HG03354 (cell line): ENCODE measurements around the gene CDC45.
"Not testable (repeated sequence)": the region's sequence is repeated elsewhere in the genome, so short reads cannot be mapped to it uniquely, and the experiment has no call there.

Experiments
- ATAC-seq: cut with Tn5 transposase; IDR thresholded peaks from one replicate; pipeline ENCODE4 v1.9.1; 2021; ENCODE audit warnings: mild to moderate bottlenecking; ENCODE audit not compliant: unreplicated experiment, poor library complexity, severe bottlenecking

The CDC45 gene

DNA sequence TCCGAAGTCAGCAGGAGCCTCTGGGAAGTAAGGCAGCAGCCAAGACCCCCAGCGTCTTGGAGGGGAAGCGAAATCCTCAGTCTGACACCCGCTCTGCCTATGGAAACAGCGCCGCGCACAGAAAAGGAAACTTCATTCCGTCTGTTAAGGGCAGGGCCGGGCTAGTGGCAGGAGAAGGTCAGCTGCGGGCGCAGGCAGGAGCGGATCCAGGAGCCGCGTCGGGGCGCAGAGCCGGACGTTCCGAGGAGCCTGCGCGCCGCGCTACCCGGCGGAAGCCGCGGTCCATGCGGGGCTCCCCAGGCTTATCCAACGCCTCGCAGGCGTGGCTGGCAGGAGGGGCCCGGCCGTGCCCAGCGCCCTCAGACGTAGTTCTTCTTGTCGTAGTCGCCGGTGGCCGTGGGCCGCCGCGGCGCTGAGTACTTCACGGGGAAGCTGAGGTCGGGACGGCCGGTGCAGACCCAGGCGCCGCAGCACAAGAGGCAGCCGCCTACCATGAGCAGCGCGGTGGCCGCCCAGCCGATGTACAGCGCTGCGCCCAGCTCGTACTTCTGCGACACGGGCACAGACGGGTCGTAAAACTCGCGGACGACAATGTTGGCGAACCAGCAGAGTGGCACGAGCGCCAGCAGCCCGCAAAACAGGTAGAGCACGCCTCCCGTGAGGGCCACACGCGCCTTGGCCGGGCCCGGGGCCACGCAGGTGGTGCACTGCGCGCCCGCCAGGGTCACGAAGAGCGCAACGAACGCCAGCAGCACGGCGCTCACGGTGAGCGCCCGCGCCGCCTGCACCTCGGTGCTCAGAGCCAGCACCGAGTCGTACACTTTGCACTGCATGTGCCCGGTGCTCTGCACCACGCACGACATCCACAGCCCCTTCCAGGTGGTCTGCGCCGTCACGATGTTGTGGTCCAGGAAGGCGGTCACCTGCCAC lies 43.8 kb downstream of the CDC45 start:
- ATAC-seq, result no peak

DNA sequence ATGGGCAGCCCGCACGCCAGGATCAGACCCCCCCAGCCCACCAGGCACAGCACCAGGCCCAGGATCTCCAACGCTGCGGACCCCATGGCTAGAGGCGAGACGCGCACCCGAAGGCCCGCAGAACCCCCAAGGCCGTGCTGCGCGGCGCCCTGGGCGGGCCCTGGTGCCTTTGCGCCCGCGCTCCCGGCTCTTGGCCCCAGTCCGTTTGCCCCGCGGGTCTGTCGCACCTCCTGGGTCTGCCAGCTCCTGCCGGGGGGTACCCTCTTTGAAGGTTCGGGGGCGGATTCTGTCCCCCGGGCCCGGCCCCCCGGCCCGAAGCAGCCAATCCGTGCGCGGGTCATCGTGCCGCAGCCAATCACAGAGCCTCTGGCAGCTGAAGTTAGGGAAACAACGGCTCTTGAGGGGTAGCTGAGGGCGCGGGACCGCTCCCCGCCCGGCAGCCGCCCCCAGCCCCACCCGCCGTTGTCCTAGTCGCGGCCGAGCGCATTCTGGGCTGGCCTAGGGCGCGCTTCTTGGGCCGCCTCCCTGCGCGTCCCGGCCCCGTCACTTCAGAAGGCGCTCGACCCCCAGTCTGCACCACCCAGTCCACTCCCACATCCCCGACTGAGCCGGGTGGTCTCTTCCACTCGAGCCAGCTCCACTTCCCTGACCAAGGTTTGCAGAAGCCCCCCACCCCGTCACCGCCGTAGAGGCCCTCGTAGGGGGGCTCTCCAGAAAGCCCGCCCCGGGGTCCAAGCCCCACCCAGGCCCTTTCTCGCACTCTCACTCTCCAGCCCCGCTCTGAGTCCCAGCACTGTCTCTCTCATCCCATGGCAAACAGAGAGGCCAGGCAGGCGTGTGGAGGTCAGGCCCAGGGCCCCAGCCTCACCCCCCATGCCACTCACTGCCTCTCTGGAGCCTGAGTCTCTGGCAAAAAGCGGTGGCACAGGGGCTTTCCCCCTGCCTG lies 44.7 kb downstream of the CDC45 start, which contains the start of gene CLDN5:
TSS of gene CLDN5 (minus strand) at position 241 of the 946 bp plus-strand sequence. CDS start at position 86, 155 bp downstream.
- no peak for ATAC-seq

DNA sequence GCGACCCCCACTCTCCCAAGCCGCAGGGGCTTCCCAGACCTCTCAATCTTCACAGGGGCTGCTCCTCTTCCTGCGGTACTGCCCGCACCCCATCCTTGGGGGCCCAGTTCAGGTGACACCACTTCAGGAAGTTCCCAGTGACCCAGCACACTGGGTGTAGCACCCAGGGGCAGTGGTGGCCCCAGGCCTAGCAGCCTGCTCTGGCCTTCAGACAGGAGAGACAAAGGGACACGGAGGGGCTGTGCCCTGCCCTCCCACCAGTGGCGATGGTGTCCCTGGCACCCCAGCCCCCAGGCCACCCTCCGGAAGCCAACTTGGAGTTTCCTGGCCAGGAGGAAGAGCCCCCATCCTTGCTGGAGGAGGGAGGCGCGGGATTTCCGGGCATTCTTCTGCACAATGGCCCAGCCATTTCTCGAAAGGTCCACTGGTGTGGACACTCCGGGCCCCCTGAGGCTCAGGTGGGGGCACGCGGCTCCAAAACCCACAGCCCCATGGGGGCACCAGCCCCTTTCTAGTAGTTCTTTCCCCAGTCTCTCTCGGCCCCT lies 45.5 kb downstream of the CDC45 start:
- ATAC-seq, result no peak

DNA sequence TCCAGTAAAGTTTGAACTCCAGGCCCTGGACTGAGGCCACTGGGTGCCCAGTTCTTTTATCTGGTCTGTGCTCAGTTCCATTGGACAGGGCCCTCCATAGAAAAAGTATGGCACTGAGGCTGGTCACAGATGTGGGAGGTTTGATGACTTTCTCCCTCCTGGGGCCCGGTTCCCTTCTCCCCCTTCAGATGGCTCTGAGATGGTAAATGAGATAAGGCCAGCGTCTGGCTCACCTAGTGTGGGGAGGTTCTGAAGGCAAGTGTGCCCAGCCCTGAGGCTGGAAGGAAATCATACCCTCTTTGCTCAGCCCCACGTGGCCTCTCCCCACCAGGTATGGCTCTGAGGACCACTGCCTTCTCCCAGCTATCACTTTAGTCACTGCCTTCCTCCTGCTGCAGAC lies 45.9 kb downstream of the CDC45 start:
- ATAC-seq, result no peak

DNA sequence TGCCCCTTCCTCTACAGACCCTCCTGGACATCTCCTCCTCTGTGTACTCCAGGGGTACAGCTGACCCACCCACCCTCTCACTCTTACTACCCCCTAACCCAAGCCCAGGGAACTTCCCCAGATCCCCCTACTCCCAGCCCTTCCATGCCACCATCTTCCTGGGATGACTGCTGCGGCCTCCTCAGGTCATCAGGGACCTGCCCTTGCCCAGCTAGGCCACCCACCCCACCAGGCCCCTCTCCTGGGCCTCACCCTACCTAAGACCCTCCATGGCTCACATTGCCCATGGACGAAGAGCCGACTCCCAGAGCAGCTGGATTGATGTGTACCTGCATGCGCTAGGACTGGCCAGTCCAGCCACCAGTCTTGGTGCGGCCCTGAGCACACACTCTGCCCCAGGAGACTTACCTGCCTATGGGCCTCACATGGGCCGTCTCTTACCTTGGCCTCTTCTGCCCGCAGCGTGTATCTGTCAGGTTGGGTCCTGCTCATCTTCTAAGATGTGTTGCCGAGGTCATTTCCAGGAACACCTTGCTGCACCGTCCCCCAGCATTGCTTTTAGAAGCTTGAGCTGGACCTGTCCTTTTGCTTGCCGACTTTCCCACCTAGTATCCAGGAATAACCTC lies 46.5 kb downstream of the CDC45 start:
- no peak for ATAC-seq

DNA sequence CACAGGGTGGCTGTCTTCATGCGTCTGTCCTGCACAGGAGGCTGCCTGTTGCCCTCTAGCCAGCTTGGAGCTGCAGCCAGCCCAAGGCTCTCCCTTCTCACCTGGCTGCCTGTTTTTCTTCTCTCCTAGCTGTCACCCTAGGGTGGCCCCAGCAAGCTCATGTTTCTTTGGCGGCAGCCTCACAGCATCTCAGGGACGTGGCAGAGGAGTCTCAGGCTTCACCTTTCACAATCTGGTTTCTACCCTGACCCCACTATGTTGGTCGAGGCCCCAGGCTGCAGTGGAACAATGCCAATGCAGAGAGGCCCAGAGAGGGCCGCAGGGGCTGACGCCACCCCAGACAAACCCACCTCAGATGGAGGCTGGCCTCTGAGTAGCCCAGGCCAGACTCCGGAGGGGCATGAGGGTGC lies 47.0 kb downstream of the CDC45 start:
- ATAC-seq, result no peak

DNA sequence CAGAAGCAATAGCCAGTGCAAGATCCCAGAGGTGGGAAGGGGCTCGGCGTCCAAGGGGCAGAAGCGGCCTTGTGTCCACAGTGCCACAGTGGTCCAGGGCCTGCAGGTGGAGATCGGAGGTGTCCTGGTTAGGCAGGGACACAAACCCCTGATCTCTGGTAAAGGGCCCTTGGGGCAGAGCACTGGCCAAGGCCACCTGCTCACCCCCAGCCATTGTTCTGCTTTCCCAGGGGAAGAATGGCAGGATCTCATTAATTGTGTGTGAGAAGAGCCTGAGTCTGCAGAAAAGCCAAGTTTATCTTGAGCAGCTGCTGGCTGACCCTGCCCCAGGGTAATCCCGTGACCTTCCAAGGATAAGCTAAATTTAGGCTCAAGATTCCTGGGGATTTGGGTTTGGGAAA lies 47.6 kb downstream of the CDC45 start:
- ATAC-seq, result no peak

DNA sequence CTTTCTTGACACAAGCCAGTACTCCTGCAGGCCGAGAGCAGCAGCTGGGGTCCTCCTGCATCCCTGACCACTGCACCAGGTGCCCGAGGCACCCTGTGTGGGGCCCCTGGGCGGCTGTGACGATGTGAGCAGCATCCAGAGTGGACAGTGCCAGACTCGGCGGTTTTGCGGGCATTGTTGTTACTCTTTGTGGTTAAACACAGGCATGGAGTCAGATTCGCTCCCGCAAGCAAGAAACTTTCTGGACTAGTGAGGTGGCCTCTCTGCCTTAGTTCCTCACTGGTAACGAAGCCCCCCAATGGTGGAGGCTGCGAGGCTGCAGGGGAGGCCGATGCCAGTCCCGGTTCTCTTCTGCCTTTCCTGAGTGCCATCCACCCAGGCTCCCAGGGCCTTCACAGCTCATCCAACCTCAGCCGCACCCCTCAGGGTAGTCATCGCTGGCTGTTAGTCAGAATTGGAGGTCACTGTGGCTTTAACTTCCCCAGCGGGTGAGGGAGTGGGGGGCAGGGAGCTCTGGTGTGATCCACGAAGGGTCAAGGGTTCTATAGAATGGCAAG lies 48.2 kb downstream of the CDC45 start:
- no peak for ATAC-seq

DNA sequence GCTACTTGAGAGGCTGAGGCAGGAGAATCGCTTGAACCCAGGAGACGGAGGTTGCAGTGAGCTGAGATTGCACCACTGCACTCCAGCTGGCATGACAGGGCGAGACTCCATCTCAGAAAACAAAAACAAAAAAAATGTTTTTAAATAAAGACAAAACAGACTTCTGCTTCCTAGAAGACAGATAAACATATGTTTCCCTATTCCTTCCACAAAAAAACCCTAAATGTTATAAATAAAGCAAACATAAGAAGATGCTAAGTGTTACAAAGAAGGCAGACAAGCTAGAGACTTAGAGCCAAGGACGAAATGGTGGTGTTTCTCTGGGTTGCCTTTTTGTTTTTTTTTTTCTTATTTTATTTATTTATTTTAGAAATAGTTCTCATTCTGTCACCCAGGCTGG lies 50.1 kb downstream of the CDC45 start:
- ATAC-seq, result no peak

DNA sequence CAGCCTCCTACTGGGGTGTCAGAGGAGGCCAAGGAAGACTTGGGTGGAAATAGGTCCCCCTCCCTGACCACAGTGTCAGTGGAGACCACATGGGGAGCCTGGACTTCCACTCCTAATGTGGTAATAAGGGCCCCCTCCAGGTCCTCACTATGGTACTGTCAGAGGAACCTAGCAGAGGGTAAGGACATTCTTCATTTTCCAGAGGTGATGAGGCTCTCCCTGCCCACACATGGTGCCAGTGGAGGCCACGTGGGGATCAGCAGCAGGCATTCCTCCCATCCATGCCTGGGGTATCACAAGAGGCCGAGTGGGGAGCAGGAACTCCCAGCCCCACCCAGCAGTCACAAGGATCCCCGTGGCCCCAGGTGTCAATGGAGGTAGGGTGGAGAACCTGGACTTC lies 51.0 kb downstream of the CDC45 start:
- ATAC-seq, result no peak

DNA sequence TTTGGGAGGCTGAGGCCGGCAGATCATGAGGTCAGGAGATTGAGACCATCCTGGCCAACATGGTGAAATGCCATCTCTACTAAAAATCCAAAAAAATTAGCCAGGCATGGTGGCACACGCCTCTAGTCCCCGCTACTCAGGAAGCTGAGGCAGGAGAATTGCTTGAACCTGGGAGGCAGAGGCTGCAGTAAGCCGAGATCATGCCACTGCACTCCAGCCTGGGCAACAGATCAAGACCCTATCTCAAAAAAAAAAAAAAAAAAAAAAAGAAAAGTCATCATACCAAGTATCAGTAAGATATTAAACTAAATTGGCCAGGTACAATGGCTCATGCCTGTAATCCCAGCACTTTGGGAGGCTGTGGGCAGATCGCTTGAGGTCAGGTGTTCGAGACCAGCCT lies 51.6 kb downstream of the CDC45 start:
- ATAC-seq, result not testable (repeated sequence)

DNA sequence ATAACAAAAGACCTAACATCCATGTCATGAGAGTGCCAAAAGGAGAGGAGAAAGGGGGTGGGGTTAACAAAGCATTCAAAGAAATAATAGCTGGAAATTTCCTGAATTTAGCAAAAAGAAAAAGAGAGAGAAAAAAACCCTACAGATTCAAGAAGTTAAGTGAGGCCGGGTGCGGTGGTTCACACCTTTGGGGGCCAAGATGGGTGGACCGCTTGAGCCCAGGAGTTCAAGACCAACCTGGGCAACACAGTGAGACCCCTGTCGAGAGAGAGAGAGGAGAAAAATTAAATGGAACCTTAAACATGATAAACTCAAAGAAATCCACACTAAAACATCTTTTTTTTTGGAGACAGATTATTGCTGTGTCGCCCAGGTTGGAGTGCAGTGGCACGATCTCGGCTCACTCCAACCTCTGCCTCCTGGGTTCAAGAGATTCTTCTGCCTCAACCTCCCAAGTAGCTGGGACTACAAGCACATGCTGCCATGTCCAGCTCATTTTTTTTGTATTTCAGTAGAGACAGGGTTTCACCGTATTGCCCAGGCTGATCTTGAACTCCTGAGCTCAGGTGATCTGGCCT lies 53.4 kb downstream of the CDC45 start:
- no peak for ATAC-seq

DNA sequence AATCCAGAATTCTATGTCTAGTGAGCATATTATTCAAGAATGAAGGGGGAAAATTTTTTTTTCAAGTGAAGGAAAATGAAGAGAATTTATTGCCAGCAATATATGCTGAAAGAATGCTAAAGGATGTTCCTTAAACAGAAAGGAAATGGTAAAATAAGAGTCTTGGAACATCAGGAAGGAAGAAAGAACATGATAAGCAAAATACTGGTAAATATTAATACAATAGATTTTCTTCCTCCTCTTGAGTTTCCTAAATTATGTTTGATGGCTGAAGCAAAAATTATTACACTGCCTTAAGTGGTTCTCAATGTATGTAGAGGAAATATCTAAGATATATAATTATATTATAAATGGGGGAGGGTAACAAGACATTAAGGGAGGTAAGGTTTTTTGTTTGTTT lies 54.1 kb downstream of the CDC45 start:
- no peak for ATAC-seq

DNA sequence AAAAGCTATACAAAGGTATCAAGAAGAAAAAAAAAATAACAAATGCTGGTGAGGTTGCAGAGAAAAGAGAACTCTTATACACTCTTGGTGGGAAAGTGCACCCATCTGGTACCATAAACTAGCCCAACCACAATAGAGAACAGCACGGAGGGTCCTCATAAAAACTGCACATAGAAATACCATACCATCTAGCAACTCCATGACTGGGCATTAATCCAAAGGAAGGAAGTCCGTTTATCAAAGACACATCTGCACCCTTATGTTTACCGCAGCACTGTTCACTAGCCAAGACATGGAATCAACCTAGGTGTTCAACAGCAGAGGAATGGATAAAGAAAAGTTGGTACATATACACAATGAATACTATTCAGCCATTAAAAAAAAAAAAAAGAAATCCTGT lies 55.3 kb downstream of the CDC45 start:
- ATAC-seq, result no peak

DNA sequence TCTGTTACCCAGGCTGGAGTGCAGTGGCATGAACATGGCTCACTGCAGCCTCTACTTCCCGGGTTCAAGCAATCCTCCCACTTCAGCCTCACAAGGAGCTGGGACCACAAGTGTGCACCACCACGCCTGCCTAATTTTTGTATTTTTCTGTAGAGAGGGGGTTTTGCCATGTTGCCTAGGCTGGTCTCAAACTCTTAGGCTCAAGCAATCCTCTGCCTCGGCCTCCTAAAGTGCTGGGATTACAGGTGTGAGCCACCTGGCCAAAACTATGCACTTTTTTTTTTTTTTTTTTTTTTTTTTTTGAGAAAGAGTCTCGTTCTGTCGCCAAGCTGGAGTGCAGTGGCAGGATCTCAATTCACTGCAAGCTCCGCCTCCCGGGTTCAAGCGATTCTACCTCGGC lies 56.8 kb downstream of the CDC45 start:
- no peak for ATAC-seq

DNA sequence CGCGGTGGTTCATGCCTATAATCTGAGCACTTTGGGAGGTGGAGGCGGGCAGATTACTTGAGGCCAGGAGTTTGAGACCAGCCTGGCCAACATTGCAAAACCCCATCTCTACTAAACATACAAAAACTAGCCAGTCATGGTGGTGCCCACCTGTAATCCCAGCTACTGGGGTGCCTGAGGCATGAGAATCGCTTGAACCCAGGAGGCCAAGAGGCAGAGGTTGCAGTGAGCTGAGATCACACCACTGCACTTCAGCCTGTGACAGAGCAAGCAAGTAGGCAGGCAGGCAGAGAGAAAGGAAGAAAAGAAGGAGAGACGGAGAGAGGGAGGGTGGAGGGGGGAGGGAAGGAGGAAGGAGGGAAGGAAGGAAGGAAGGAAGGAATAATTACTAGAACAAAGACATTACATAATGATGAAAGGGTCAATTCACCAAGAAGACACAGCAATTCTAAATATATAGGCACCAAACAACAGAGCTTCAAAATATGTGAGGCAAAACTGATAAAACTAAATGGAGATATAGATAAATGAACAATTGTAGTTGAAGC lies 58.3 kb downstream of the CDC45 start:
- no peak for ATAC-seq

DNA sequence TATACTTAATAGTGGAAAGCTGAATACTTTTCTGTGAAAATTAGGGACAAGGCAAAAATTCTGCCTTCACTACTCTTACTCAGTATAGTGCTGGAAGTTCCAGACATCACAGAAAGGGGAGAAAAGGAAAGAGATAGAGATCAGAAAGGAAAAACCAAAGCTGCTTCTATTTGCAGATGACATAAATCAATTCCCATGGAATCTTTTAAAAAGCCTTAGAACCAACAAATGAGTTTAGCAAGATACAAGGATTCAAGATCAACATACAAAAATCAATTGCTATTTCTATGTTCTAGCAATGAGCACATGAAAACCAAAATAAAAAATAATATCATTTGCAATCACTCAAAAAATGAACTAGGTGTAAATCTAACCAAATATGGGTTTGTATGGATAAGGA lies 60.7 kb downstream of the CDC45 start:
- ATAC-seq, result no peak

DNA sequence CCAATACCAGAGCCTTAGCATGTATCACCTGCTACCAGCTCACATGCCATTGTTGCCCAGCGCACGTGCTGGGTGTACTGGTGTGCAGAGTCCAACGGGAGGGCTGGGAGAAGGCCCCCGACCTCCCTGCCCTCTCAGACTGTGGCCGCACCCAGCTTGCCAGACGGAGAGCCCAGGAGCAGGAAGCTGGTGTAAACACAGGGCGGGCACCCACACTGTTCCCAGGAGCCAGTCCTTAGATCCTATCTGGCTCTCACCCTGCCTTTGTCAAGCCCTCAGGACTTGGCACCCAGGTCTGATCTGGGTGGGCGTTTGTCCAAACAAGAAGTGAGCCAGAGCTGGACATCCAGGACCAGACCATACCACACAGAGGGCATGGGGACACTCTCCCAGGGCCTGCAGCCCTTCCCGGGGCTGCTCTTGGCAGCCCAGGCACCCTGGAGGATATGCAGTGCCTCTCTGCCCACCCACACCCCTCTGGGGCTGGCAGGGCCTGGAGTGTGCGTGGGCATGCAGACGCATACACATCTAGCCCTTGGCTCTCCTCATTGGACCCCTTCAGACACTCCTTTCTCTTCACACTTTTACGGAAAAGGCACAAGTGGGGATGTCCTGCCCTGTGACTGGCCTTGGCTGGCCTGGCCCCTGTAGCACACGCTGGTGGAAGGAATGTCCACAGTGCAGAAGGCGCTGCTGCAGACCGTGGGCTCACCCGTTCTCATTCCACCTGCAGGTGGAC lies 64.4 kb downstream of the CDC45 start:
- ATAC-seq, result no peak

DNA sequence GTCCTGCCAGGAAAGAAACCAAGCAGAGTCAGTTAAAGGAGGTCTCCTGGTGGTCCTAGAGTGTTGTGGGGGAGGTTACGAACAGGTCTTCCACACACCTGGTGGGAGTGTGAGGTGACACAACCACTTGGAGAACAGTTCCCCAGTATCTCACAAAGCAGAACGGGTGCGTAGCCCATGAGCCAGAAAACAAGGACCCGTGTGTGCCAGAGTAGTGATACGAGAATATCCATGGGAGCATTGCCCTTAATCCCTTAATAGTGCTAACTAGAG lies 66.2 kb downstream of the CDC45 start:
- ATAC-seq, result no peak
